ENCODE data around the gene RPTOR.

DNA sequence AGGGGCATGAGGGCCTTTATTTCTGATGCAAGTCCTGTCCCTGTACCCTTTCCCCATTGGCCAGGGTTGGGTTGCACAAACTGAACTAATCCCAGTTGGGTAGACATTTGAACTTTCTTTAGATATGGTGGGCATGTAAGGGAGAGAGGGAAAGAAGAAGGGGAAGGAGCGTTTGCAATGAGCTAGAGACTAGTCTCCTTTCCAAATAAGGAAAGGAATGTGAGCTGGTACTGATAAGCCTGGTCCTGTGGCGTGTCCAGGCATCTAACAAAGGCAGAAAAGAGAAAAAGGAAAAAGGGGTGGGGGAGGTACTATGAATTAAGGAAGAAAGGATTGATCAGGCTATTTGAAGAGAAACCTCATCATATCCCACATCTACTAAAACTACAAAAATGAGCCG, 467.3 kb downstream of the RPTOR start:
- no peak for TF ChIP-seq POLR2A (IDR thresholded peaks at IDR 0.05)
- TF ChIP-seq CTCF (IDR thresholded peaks at IDR 0.05), result no peak
- TF ChIP-seq EP300 (IDR thresholded peaks at IDR 0.05), result no peak
- TF ChIP-seq POLR2AphosphoS5 (IDR thresholded peaks at IDR 0.05), result no peak

Measured in upper lobe of left lung (tissue), 4 donors.